SK-N-MC (cell line): ENCODE data around the gene SOX8.

ENCODE experiments used
- EZH2 ChIP-seq: fragments of 200-600 bp; sonication (generic); IDR thresholded peaks from one replicate; pipeline ENCODE4 v1.6.1; 2017; ENCODE audit warnings: antibody characterized with exemption
- POLR2AphosphoS5 ChIP-seq: IDR thresholded peaks from 2 replicates; pipeline ENCODE4 v1.6.1; 2012; ENCODE audit warnings: mild to moderate bottlenecking, low read depth, low read length, borderline replicate concordance

GRCh38 chr16:1009358-1010150 lies 28.0 kb downstream of the SOX8 start:
- TF ChIP-seq POLR2AphosphoS5 (no peak), EZH2 (no peak)
